Thoracic aorta (tissue), 2 donors: ENCODE results near the gene POLR2L. TPM values are rescaled to one million over a fixed set of nuclear protein-coding genes. Genes with fewer than 3 reads are reported as not detected.

Source experiments
- ATAC-seq: fragments of 150-250 bp; one replicate; pipeline ENCODE4 v1.8.0; 2017; ENCODE audit warnings: low read depth; ENCODE audit not compliant: insufficient number of reproducible peaks, low FRiP score
- DNase-seq: peaks from one replicate; pipeline ENCODE4 v3.0.0-alpha.2; 2020; ENCODE audit warnings: low spot score
- H3K27ac ChIP-seq, 2 donors: fragments of 200-600 bp; sonication (generic); 1 replicate in 1 of 2; 2 replicates in 1 of 2; pipeline ENCODE4 v1.5.1; 2016; ENCODE audit warnings: mild to moderate bottlenecking in 2 of 2, moderate library complexity in 2 of 2
- H3K27me3 ChIP-seq: fragments of 200-600 bp; sonication (generic); replicated peaks from 2 replicates; pipeline ENCODE4 v1.6.0; 2016; ENCODE audit warnings: mild to moderate bottlenecking; ENCODE audit not compliant: insufficient read depth
- H3K36me3 ChIP-seq: fragments of 200-600 bp; sonication (generic); one replicate; pipeline ENCODE4 v1.5.1; 2016
- H3K4me1 ChIP-seq, 2 donors: fragments of 200-600 bp; sonication (generic); 1 replicate in 1 of 2; 2 replicates in 1 of 2; pipeline versions ENCODE4 v1.5.1 to v1.6.0; 2016; ENCODE audit warnings: low read depth in 2 of 2, mild to moderate bottlenecking in 1 of 2; ENCODE audit not compliant: control insufficient read depth in 1 of 2
- H3K4me3 ChIP-seq: fragments of 200-600 bp; sonication (generic); 2 replicates; pipeline ENCODE4 v1.5.1; 2016; ENCODE audit warnings: mild to moderate bottlenecking
- H3K9me3 ChIP-seq: fragments of 200-600 bp; sonication (generic); 2 replicates; pipeline ENCODE4 v1.5.1; 2016
- CTCF ChIP-seq: fragments of 200-600 bp; sonication (generic); IDR thresholded peaks from one replicate; pipeline ENCODE4 v1.5.1; 2019; ENCODE audit warnings: antibody characterized with exemption
- total RNA-seq, 2 donors: library from RNA; depleted of rRNA; stranded (reverse); fragments of >200 nt; gene quantifications; one replicate each; pipeline versions ENCODE4 v1.1.0 to v1.2.3, GENCODE V29; 2016

Gene POLR2L
- total RNA-seq, 2 donors from 2014 or later: 20.8 to 63.0 TPM

GRCh38 chr11:803467-803742 lies 38.9 kb downstream of the POLR2L start:
- H3K4me3 ChIP-seq: no peak overlapping the region
- H3K27ac ChIP-seq: no peak overlapping the region
- DNase-seq (no peak), ATAC-seq (no peak)
- no peak for TF ChIP-seq CTCF
- no peaks in the 10 kb centered on the region for H3K27me3 ChIP-seq
- H3K9me3 ChIP-seq: no peaks in the 10 kb centered on the region
- peaks cover 18% of the 10 kb centered on the region for H3K36me3 ChIP-seq
- peaks cover 11 to 31% of the 10 kb centered on the region in 2 donors for H3K4me1 ChIP-seq

- Histone ChIP-seq H3K4me1 (peaks cover 9 to 29% of the 10 kb centered on the region in 2 donors), H3K9me3 (no peaks in the 10 kb centered on the region), H3K27ac (no peak overlapping the region), H3K36me3 (peaks cover 18% of the 10 kb centered on the region), H3K27me3 (no peaks in the 10 kb centered on the region), H3K4me3 (no peak overlapping the region)
- TF ChIP-seq CTCF: no peak
- ATAC-seq: no peak
- no peak for DNase-seq
These were observed 39.4 kb downstream of the POLR2L start for GRCh38 chr11:802693-803466.

- ATAC-seq (no peak), DNase-seq (no peak)
- H3K27ac ChIP-seq: no peak overlapping the region
- no peak overlapping the region for H3K4me3 ChIP-seq
- peaks cover 18% of the 10 kb centered on the region for H3K36me3 ChIP-seq
- TF ChIP-seq CTCF: no peak
- no peaks in the 10 kb centered on the region for H3K9me3 ChIP-seq
- peaks cover 9 to 28% of the 10 kb centered on the region in 2 donors for H3K4me1 ChIP-seq
- H3K27me3 ChIP-seq: no peaks in the 10 kb centered on the region
These were observed 40.2 kb downstream of the POLR2L start for GRCh38 chr11:802018-802617.

- Histone ChIP-seq H3K4me1 (peaks cover 15 to 36% of the 10 kb centered on the region in 2 donors), H3K27me3 (no peaks in the 10 kb centered on the region), H3K9me3 (no peaks in the 10 kb centered on the region), H3K36me3 (peaks cover 18% of the 10 kb centered on the region), H3K27ac (no peak overlapping the region), H3K4me3 (no peak overlapping the region)
- DNase-seq (no peak), ATAC-seq (no peak)
- TF ChIP-seq CTCF: no peak
These were observed 41.1 kb downstream of the POLR2L start for GRCh38 chr11:801097-801780.

GRCh38 chr11:800473-800872 lies 41.9 kb downstream of the POLR2L start:
- Histone ChIP-seq H3K4me1 (peaks cover 18 to 41% of the 10 kb centered on the region in 2 donors), H3K27ac (no peak overlapping the region), H3K27me3 (no peaks in the 10 kb centered on the region), H3K4me3 (no peak overlapping the region), H3K36me3 (peaks cover 18% of the 10 kb centered on the region), H3K9me3 (no peaks in the 10 kb centered on the region)
- DNase-seq (no peak), ATAC-seq (no peak)
- no peak for TF ChIP-seq CTCF
